Measurements from ENCODE around the gene LTBP4. TPM values are rescaled to one million over a fixed set of nuclear protein-coding genes. Genes with fewer than 3 reads are reported as not detected.

LTBP4 gene
- polyA plus RNA-seq, 1 donor (not counting 4 experiments of a cell fraction or from before 2014, with no cell fraction given): 29.6 TPM

DNA sequence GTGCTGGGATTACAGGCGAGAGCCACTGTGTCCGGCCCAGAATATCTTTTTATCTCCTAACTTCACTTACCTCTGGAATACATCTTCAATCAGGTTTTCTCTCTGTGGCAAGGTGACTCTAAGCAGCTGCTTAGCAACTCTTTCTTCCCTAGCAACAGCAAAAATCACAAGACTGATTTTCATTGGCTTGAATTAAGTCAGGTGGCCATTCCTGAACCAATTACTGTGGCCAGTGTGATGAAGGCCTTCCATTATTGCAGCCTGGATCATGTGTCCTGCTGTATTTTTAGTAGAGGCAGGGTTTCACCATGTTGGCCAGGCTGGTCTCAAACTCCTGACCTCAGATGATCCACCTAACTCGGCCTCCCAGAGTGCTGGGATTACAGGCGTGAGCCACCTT is 9.0 kb upstream of the LTBP4 start:
- Histone ChIP-seq H3K4me1 (ENCODE audit: control insufficient read depth, extremely low read depth, insufficient read depth, low read length) (peaks cover 11% of the 10 kb centered on the region), H3K27ac (ENCODE audit: control insufficient read depth, insufficient read depth, low read length) (no peak overlapping the region), H3K9ac (ENCODE audit: control insufficient read depth, extremely low read depth, insufficient read depth, low read length) (no peak overlapping the region), H3K4me2 (ENCODE audit: control insufficient read depth, extremely low read depth, insufficient read depth, low read depth, low read length) (no peak overlapping the region), H3K9me1 (ENCODE audit: control insufficient read depth, extremely low read depth, insufficient read depth, low read length) (no peaks in the 10 kb centered on the region), H3K4me3 (ENCODE audit: control insufficient read depth in 2 of 3, extremely low read depth in 1 of 3, insufficient read depth in 2 of 3, low read depth in 1 of 3, low read length in 3 of 3) (no peak overlapping the region), H3K79me2 (ENCODE audit: control insufficient read depth, insufficient read depth, low read length) (no peaks in the 10 kb centered on the region), H3K36me3 (ENCODE audit: control insufficient read depth in 2 of 2, extremely low read depth in 1 of 2, insufficient read depth in 2 of 2, low read length in 2 of 2) (no peaks in the 10 kb centered on the region), H3K9me3 (ENCODE audit: control insufficient read depth, low read depth, low read length) (no peaks in the 10 kb centered on the region), H3K27me3 (ENCODE audit: control insufficient read depth, extremely low read depth, insufficient read depth, low read length) (peaks cover 7% of the 10 kb centered on the region), H2AFZ (ENCODE audit: control insufficient read depth, low read length) (no peak overlapping the region), H4K20me1 (ENCODE audit: control insufficient read depth, extremely low read depth, insufficient read depth, low read length) (no peaks in the 10 kb centered on the region)
- TF ChIP-seq EZH2 (IDR thresholded peaks at IDR 0.05; ENCODE audit: low read length): no peak
- TF ChIP-seq, protein P1, sequence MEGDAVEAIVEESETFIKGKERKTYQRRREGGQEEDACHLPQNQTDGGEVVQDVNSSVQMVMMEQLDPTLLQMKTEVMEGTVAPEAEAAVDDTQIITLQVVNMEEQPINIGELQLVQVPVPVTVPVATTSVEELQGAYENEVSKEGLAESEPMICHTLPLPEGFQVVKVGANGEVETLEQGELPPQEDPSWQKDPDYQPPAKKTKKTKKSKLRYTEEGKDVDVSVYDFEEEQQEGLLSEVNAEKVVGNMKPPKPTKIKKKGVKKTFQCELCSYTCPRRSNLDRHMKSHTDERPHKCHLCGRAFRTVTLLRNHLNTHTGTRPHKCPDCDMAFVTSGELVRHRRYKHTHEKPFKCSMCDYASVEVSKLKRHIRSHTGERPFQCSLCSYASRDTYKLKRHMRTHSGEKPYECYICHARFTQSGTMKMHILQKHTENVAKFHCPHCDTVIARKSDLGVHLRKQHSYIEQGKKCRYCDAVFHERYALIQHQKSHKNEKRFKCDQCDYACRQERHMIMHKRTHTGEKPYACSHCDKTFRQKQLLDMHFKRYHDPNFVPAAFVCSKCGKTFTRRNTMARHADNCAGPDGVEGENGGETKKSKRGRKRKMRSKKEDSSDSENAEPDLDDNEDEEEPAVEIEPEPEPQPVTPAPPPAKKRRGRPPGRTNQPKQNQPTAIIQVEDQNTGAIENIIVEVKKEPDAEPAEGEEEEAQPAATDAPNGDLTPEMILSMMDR (optimal IDR thresholded peaks at IDR 0.05 in 1 of 3, IDR thresholded peaks at IDR 0.05 in 1 of 3, conservative IDR thresholded peaks at IDR 0.05 in 1 of 3; ENCODE audit: extremely low read depth in 1 of 3, insufficient read depth in 2 of 3, low read length in 3 of 3): no peak
- FAIRE-seq: peak; percentile 9
- dilution Hi-C loops (cut with MboI; ENCODE audit: extremely low pct_ligation_motif_present, low sequenced_read_pairs): no loop called here
- no peak for DNase-seq (ENCODE audit: low read depth, low spot score)

DNA sequence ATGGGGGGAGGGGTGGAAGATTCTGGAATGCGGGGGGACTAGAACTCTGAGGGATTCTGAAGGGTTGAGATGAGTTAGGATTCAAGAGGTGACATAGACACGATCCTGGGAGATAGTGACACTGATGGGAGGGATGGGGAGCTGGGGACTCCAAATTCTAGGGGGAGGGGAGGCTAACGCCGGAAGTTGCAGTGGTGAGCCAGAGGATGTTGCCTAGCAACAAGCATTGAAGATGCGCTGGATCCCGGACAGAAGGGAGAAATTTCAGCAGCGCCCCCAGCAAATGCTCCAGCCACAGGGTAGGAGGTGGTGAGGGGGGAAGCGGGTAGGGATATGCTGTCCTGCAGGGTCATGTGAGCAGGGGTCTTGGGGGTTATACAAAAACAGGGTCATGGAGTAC is 6.9 kb upstream of the LTBP4 start:
- DNase-seq (ENCODE audit: low read depth, low spot score) (no peak), FAIRE-seq (no peak)
- H3K9me1 ChIP-seq (ENCODE audit: control insufficient read depth, extremely low read depth, insufficient read depth, low read length): no peaks in the 10 kb centered on the region
- H3K4me3 ChIP-seq (ENCODE audit: control insufficient read depth in 2 of 3, extremely low read depth in 1 of 3, insufficient read depth in 2 of 3, low read depth in 1 of 3, low read length in 3 of 3): no peak overlapping the region
- H3K4me2 ChIP-seq (ENCODE audit: control insufficient read depth, extremely low read depth, insufficient read depth, low read depth, low read length): no peak overlapping the region
- TF ChIP-seq EZH2 (IDR thresholded peaks at IDR 0.05; ENCODE audit: low read length): no peak
- TF ChIP-seq, protein P1 (optimal IDR thresholded peaks at IDR 0.05 in 1 of 3, IDR thresholded peaks at IDR 0.05 in 1 of 3, conservative IDR thresholded peaks at IDR 0.05 in 1 of 3; ENCODE audit: extremely low read depth in 1 of 3, insufficient read depth in 2 of 3, low read length in 3 of 3): no peak
- H3K9me3 ChIP-seq (ENCODE audit: control insufficient read depth, low read depth, low read length): no peaks in the 10 kb centered on the region
- H3K36me3 ChIP-seq (ENCODE audit: control insufficient read depth in 2 of 2, extremely low read depth in 1 of 2, insufficient read depth in 2 of 2, low read length in 2 of 2): no peaks in the 10 kb centered on the region
- H3K4me1 ChIP-seq (ENCODE audit: control insufficient read depth, extremely low read depth, insufficient read depth, low read length): peaks cover 8% of the 10 kb centered on the region
- H3K27ac ChIP-seq (ENCODE audit: control insufficient read depth, insufficient read depth, low read length): no peak overlapping the region
- H3K79me2 ChIP-seq (ENCODE audit: control insufficient read depth, insufficient read depth, low read length): no peaks in the 10 kb centered on the region
- no peaks in the 10 kb centered on the region for H4K20me1 ChIP-seq (ENCODE audit: control insufficient read depth, extremely low read depth, insufficient read depth, low read length)
- H2AFZ ChIP-seq (ENCODE audit: control insufficient read depth, low read length): no peak overlapping the region
- dilution Hi-C loops (cut with MboI; ENCODE audit: extremely low pct_ligation_motif_present, low sequenced_read_pairs): no loop called here
- H3K27me3 ChIP-seq (ENCODE audit: control insufficient read depth, extremely low read depth, insufficient read depth, low read length): peaks cover 25% of the 10 kb centered on the region
- H3K9ac ChIP-seq (ENCODE audit: control insufficient read depth, extremely low read depth, insufficient read depth, low read length): no peak overlapping the region
